Ishikawa (cell line): ENCODE data around the gene SNRPN.

ENCODE experiments used
- CEBPB ChIP-seq: IDR thresholded peaks from 2 replicates; pipeline ENCODE4 v1.6.1; 2012
- CREB1 ChIP-seq: IDR thresholded peaks from 2 replicates; pipeline ENCODE4 v1.6.1; 2012; ENCODE audit warnings: low read depth
- EGR1 ChIP-seq: IDR thresholded peaks from 2 replicates; pipeline ENCODE4 v1.6.1; 2012
- EP300 ChIP-seq: IDR thresholded peaks from 2 replicates; pipeline ENCODE4 v1.6.1; 2012; ENCODE audit warnings: borderline replicate concordance
- FOXM1 ChIP-seq: IDR thresholded peaks from 2 replicates; pipeline ENCODE4 v1.6.1; 2012; ENCODE audit warnings: low read depth, borderline replicate concordance
- NFIC ChIP-seq: IDR thresholded peaks from 2 replicates; pipeline ENCODE4 v1.6.1; 2012
- RAD21 ChIP-seq: IDR thresholded peaks from 2 replicates; pipeline ENCODE4 v1.6.1; 2012; ENCODE audit warnings: low read depth
- TAF1 ChIP-seq: IDR thresholded peaks from 2 replicates; pipeline ENCODE4 v1.6.1; 2012; ENCODE audit warnings: low read depth, mild to moderate bottlenecking
- TCF12 ChIP-seq: IDR thresholded peaks from 2 replicates; pipeline ENCODE4 v1.6.1; 2012; ENCODE audit warnings: low read depth
- TEAD4 ChIP-seq: IDR thresholded peaks from 2 replicates; pipeline ENCODE4 v1.6.1; 2012
- YY1 ChIP-seq: IDR thresholded peaks from 2 replicates; pipeline ENCODE4 v1.6.1; 2012; ENCODE audit warnings: low read depth
- ZBTB7A ChIP-seq: IDR thresholded peaks from 2 replicates; pipeline ENCODE4 v1.6.1; 2012; ENCODE audit warnings: low read depth
- TF ChIP-seq, protein P1 (sequence below): IDR thresholded peaks from 2 replicates; pipeline ENCODE4 v1.6.1; 2012
- TF ChIP-seq, protein P2 (sequence below): IDR thresholded peaks from 2 replicates; pipeline ENCODE4 v1.6.1; 2012
- TF ChIP-seq, protein P3 (sequence below): IDR thresholded peaks from 2 replicates; pipeline ENCODE4 v1.6.1; 2012; ENCODE audit warnings: low read depth, mild to moderate bottlenecking

The SNRPN gene

DNA sequence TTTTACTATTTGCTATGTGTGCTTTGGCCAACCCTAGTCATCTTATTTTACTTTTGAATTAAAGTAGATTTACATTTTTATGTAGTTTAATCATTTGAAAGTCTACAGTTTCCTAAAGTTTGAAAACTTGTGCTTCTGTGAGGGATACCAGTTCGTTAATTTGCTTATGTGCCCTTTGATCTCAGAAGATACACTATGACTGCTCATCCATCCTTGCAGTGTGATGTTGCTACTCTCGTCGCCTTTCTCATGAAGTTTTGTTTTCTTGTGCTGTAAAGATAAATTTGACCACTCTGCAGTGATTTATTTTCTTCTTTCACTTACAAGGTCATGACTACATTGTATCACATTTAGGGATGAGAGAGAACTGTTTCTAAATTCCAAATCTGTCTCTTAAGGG lies 16.3 kb downstream of the SNRPN start:
- TF ChIP-seq TEAD4, result no peak
- TF ChIP-seq CEBPB, result no peak
- TF ChIP-seq, protein P1, sequence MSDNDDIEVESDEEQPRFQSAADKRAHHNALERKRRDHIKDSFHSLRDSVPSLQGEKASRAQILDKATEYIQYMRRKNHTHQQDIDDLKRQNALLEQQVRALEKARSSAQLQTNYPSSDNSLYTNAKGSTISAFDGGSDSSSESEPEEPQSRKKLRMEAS, result no peak
- TF ChIP-seq EP300, result no peak
- no peak for TF ChIP-seq TAF1
- TF ChIP-seq EGR1, result no peak
- TF ChIP-seq, protein P2, sequence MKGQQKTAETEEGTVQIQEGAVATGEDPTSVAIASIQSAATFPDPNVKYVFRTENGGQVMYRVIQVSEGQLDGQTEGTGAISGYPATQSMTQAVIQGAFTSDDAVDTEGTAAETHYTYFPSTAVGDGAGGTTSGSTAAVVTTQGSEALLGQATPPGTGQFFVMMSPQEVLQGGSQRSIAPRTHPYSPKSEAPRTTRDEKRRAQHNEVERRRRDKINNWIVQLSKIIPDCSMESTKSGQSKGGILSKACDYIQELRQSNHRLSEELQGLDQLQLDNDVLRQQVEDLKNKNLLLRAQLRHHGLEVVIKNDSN, result no peak
- no peak for TF ChIP-seq NFIC
- TF ChIP-seq RAD21, result no peak
- TF ChIP-seq ZBTB7A, result no peak
- TF ChIP-seq, protein P3, sequence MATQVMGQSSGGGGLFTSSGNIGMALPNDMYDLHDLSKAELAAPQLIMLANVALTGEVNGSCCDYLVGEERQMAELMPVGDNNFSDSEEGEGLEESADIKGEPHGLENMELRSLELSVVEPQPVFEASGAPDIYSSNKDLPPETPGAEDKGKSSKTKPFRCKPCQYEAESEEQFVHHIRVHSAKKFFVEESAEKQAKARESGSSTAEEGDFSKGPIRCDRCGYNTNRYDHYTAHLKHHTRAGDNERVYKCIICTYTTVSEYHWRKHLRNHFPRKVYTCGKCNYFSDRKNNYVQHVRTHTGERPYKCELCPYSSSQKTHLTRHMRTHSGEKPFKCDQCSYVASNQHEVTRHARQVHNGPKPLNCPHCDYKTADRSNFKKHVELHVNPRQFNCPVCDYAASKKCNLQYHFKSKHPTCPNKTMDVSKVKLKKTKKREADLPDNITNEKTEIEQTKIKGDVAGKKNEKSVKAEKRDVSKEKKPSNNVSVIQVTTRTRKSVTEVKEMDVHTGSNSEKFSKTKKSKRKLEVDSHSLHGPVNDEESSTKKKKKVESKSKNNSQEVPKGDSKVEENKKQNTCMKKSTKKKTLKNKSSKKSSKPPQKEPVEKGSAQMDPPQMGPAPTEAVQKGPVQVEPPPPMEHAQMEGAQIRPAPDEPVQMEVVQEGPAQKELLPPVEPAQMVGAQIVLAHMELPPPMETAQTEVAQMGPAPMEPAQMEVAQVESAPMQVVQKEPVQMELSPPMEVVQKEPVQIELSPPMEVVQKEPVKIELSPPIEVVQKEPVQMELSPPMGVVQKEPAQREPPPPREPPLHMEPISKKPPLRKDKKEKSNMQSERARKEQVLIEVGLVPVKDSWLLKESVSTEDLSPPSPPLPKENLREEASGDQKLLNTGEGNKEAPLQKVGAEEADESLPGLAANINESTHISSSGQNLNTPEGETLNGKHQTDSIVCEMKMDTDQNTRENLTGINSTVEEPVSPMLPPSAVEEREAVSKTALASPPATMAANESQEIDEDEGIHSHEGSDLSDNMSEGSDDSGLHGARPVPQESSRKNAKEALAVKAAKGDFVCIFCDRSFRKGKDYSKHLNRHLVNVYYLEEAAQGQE, result no peak
- no peak for TF ChIP-seq YY1
- TF ChIP-seq CREB1, result no peak
- TF ChIP-seq TCF12, result no peak
- no peak for TF ChIP-seq FOXM1

DNA sequence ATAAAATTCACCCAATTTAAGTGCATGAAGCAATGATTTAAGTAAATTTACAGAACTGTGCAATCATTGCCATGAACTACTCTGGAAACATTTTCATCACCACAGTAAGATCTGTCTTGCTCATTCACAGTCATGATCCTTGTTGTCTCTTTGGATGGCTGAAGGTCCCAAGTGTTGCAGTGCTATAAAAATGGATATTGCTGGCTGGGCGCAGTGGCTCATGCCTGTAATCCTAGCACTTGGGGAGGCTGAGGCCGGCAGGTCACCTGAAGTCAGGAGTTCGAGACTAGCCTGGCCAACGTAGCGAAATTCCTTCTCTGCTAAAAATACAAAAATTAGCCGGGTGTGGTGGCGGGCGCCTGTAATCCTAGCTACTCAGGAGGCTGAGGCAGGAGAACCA lies 17.0 kb downstream of the SNRPN start:
- TF ChIP-seq NFIC (no peak), YY1 (no peak), TAF1 (no peak), EGR1 (no peak), TCF12 (no peak), TEAD4 (no peak), CEBPB (no peak), RAD21 (no peak), FOXM1 (no peak), ZBTB7A (no peak), CREB1 (no peak), EP300 (no peak)
- TF ChIP-seq, protein P3, result no peak
- TF ChIP-seq, protein P2, result no peak
- TF ChIP-seq, protein P1, result no peak

DNA sequence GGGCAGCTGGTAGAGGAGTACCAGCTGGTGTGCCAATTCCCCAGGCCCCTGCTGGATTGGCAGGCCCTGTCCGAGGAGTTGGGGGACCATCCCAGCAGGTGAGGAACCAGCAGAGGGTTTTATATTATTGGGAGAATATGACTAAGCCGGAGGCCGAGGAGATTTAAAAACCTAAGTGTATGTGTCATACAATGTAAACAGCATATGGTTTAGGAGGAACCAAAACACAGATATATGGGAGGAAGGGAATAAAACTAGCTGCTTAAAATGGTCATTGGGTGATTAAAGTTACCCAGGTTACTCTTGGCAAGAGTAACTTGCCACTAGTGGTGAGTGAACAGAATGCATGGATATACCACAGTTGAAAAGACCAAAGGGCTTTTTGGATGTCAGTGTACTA lies 22.1 kb downstream of the SNRPN start:
- no peak for TF ChIP-seq FOXM1

DNA sequence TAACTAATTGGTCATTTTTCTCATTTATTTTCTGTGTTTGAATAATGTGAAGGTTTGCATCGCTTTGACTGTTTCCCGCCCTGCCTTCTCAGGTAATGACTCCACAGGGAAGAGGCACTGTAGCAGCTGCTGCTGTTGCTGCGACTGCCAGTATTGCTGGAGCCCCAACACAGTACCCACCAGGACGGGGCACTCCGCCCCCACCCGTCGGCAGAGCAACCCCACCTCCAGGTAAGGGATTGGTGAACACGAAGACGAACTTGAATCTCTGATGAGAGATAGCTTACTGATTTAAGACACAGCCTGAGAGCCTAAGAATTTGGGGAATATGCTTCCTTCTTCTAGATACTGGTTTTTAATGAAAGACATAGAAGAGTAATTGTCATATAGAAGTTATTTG lies 22.9 kb downstream of the SNRPN start:
- TF ChIP-seq ZBTB7A (no peak), FOXM1 (no peak), CEBPB (no peak), EP300 (no peak), CREB1 (no peak), RAD21 (no peak), YY1 (no peak), NFIC (no peak), TCF12 (no peak)
- TF ChIP-seq, protein P3, result no peak
- TF ChIP-seq, protein P2, result no peak
